GM19463 (cell line): ENCODE results near the gene CTDSPL.

Experiments used
- ATAC-seq: cut with Tn5 transposase; IDR thresholded peaks from one replicate; pipeline ENCODE4 v1.9.1; 2021; ENCODE audit warnings: mild to moderate bottlenecking, moderate library complexity; ENCODE audit not compliant: unreplicated experiment

The CTDSPL gene

DNA sequence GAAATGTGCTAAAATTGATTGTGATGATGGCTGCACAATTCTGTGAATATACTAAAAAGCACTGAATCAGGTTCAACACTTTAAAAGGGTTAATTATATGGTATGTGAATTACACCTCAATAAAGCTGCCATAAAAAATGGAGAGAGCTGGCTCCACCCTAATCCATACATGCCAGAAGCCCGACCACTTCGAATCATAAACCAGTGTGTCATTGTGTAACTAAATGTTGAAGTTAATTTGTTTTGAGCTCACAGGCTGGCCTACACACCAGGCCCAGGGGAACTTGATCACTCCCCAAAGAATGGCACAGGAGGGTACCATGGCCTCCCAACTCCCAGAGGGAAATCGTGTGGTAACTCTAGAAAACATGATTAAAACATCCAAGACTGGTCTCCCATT lies 153.8 kb downstream of the CTDSPL start:
- ATAC-seq: no peak

DNA sequence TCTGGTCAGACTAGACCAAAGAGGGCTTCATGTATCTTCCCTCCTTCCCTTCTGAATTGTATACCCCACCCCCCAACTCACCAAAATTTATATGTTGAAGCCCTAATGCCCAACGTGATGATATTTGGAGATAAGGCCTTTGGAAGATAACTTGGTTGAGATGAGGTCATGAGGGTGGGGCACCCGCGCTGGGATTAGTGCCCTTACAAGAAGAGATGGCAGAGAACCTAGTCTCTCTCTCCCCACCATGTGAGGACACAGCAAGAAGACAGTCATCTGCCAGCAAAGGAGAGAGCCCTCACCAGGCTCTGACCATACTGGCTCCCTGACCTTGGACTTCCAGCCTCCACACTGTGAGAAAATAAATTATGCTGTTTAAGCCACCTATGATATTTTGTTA lies 154.3 kb downstream of the CTDSPL start:
- no peak for ATAC-seq

DNA sequence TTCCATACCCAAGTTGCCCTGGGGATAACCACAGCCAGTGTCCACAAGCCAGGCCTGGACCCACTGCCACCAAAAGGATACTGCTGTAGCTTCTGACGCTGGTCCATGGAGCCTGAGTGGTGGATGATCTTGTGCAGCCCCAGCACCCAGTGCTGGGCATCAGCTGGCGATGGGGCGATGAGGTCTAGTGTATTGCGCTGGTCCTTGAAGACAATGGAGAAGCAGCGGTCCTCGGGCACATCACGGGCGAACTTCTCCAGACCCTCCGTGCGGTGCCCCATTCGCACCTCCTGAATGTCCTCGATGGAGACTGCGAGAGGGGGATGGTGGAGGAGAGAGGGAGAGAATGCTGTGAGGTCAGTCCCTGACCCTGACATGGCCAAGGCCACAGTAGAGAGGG lies 154.7 kb downstream of the CTDSPL start:
- ATAC-seq: no peak

DNA sequence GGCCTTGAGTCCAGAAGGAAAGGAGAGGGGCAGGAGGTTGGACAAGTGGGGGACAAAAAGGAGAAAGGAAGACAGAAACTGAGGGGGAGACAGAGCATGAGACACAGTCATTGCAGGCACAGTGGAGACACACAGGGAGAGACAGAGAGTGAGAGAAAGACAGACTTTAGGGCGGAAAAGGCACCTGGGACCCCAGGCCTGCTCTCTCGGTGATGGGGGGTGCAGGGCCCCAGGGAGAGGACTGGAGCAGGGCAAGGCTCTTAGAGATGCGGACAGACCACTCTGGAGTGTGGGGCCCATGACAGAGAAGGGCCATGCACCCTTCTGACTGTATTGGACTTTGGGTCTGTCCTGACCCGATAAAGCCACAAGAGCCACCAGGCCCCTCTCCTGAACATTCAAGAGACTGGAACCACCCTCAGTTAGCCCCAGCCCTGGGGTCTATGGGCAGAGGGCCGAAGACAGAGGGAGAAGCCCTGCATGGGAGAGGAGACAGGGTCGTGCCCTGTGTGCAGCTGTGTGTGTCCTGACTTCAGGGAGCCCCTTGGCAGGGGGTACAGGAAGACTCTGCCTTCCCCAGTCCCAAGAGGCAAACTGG lies 155.3 kb downstream of the CTDSPL start:
- ATAC-seq: no peak

DNA sequence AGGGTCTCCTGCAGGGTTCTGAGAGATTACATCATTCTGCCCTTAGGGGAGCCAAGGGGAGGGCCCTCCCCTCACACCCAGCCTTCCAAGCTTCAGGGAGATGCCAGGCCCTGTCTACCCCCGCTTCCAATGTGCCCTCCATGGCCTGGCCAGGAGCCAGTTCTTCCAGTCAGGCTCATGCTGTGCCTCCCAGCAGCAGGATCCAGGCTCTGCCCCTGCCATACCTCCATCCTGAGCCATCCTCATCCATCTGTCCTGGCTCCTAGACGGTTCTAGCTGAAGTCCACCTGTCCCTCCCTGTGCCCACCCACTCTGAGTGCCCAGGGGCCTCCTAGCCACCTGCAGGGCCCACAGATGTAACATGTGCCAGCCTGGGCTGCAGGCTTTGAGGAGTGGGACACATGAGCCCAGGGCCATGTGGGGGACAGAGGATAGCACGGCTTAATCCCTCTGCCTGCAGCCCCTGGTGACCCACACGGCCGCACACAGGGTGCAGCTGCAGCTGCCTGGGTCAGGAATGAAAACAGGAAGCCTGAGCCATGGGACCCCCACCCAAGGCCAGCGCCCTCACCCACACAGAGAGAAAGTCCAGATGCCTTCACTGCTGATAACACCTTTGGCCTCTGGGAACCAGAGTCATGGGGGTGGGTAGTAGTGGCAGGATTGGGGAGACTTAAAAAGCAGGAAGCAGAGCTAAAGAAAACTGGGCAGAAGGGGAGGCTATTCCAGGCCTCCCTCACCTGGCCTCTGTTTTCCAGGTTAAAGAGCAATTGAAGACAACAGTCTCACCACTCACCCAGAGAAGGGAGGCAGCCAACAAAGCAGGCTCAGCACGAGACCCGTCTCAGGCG lies 156.0 kb downstream of the CTDSPL start:
- ATAC-seq: no peak

DNA sequence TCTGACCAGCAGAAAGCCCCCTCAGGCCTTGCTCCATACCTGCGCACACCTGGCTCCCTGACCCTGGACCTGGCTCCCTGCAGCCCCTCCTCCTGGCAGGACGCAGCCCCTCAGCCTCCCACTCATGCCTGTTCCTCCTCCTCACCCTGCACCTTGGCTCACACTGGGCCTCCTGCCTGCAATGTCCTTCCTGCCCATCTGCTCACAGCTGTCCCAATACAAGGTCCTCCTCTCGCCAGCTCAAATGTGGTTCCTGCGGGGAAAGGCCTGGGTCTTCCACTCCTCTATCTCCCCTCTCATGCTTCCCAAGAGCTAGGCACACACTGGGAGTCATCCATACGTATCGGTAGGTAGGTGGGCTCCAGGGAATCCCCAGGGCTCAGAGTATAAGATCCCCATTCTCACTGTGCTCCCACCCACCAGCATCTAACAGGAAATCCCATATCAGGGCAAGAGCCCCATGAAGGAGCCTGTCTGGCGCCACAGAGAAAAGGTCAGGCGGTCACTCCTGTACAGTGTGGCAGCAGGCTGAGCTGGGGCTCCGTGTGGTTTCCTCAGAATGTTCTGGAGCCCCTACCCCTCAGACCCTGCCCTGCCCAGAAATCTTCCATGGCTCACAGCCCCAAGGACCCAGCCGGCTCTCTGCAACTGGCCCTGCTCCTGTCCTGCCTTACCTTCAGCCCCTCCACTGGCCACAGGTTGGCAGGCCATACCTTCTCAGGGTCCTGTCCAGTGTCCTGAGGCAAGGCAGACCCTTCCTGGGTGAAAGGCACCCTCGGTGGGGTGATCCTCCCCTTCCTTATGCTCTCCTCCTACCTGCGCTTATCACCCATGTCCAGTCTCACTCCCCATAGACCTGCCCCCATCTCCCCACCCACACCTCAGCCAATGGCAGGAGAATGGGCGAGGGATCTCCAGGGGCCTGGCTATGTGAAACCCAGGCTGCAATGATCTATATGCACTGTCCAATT lies 156.9 kb downstream of the CTDSPL start:
- no peak for ATAC-seq

DNA sequence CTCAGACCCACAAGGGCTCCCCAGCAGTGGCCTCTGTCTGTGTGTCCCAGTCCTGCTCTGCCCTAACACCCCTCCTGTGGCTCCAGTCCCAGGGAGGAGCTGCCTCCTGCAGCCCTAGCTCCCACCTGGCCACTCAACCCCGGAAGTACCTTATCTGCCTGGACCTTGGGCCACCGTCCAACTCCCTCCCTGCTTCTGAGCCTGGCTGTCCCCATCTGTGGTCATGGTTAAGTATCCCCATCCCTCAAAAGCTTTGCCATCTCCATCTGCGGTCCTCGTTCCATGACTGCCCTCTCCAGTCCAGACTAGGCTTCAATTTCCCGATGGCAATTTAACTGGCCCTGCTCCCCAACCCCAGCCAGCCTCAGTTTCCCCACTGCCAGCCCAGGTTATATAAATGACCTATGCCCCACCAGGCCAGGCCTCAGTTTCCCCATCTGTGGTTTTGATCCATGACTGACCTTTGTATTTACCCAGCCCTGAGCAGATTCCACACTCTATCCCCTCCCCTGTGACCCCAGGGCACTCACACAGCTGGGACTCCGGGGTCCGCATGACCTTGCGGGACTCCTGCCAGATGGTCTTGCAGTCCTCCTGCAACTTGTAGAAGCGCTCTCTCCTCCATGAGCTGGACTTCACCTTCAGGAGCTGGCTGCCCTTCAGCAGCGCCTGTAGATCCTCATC lies 158.1 kb downstream of the CTDSPL start:
- no peak for ATAC-seq

DNA sequence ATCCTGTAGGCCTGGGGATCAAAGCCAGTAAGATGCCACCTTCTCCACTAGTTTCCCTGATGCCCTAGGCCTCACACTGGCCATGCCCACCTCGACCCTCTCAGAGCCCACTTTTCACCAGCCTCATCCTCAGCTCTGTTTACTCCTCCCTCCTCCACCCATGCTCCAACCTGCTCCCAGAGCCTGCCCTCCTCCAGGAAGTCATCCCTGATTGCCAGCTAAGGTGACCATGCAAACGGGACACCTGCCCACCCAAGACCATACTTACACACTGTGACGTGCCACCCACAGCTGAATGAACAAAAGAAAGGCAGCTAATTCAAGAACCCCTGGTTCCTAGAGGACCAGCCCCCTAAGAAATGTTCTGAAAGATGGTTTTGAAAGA lies 158.7 kb downstream of the CTDSPL start:
- ATAC-seq: no peak

DNA sequence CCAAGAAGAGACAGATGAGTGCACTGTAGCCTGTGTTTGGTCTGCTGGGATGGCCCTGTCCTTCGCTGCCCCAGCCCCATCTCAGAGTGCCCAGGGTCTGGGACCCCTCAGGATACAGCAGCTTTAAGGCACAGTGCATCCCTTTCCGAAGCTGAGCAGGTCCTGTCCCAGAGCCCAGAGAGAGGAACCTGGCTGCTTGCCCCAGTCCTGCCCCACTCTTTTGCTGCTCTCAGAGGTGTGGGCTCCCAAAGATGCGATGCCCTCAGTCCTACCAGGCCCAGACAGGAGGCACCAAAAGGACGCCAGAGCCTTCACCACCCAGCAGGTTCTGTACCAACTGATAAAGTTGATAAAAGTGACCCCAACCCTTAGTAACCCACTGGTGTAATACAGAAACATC lies 159.5 kb downstream of the CTDSPL start:
- no peak for ATAC-seq

DNA sequence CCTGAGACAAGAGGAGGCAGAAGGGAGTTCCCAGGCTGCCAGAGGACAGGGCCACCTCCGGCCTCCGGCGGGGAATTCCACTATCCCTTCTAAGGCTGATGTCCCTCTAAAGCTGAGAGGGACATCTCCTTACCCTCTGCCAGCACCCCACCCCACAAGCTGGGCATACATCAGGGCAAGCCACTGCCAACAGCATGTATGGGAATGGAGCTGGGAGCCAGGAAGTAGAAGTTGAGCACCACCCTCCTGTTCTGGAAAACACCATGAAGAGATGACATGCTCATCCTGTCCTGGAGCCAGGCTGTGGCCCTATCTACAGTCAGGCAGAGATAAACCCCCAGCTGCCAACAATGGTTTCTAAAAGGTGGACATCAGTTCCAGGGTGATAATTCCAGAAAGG lies 160.6 kb downstream of the CTDSPL start:
- no peak for ATAC-seq

DNA sequence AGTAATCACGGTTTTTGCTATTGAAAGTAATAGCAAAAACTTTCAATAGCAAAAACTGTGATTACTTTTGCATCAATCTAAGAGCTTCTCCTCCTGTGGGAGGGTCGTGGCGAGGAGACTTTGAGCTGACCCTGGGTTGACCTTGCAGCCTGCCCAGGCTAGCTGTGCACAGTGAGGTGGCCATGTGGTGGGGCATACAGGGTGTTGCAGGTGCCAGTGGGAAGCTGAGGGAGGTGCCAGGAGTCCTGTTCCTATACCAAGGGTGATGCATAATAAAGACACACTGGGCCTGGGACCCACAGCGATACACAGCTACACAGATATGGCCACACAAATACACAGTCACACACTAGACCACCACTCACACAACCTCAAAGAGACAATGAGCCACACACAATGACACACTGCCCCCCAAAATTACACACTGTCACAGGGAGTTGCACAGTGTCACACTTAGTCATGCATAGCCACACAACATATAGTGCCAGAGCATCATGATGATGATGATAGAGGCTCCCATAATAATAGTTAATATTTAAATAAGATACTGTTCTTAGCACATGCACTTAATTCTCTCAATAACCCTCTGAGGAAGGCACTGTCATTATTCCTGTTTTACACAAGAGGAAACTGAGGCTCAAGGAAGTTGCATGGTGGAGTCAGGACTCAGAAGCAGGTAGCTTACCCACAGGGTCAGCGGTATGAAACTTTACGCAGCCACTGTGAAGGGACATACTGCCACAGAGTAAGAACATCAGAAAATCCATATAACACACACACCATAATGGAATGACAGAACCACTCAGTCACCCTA lies 161.4 kb downstream of the CTDSPL start:
- ATAC-seq: no peak

DNA sequence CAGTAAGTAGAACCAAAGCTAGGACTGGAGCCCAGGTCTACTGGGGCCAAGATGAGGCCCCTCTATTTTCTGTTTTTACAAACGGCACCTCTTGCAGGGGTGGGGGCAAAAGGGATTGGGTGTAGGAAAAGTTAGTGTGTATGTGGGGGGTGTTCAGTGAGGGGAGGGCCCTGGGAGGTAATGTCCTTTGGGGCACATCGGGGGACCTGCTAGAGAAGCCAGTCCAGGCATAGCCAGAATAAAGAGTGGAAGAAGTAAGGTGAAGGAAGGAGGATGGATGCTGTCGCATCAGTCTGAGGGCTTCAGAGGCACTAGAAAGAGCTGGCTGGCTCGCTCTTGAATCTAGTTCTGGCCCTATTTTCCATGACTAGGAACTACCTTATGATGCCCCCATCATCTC lies 165.2 kb downstream of the CTDSPL start:
- no peak for ATAC-seq

DNA sequence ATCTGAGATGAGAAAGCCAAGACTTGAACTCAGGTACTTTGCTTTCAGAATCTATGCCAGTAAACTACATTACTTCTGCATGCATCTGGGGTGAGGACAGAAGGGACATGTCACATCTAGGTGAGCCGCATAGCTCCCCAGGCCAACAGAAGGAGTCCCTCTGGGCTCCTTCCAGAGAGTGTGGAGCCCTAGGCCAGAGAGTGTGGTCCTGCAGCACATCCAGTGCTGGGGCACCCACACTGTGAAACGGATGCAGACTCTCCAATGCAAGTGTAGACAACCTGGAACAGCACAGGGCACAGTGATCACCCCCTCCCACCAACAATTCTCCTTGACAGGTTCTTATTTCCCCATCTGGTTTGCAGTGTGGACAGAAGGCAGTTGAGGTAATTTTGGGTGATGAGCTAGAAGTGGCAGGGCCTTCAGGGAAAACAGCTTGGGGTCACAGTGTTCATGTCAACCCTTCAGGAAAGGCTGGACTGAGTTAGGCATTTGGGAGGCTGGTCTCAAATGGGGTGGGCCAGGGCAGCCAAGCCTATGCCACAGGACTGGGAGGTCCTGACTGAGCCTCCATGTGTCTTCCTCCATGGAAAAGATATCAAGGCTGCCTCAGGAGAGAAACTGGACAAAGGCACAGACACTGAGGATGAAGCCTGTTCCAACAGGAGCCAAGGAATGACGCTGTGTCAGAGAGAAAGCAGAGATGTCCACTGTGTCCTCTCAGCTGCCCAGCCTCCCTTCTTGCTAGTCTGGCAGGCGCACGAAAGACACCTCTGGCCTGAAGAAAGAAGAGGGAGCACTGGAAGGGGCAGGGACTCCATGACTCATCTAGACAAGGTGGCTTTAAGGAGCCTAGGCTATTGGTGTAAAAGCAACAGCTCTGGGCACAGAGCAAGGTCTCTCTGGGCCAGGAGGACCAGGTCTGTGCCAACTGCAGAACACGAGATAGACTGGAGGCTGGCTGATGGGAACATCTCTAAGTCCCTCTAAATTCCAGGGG lies 166.1 kb downstream of the CTDSPL start:
- no peak for ATAC-seq

DNA sequence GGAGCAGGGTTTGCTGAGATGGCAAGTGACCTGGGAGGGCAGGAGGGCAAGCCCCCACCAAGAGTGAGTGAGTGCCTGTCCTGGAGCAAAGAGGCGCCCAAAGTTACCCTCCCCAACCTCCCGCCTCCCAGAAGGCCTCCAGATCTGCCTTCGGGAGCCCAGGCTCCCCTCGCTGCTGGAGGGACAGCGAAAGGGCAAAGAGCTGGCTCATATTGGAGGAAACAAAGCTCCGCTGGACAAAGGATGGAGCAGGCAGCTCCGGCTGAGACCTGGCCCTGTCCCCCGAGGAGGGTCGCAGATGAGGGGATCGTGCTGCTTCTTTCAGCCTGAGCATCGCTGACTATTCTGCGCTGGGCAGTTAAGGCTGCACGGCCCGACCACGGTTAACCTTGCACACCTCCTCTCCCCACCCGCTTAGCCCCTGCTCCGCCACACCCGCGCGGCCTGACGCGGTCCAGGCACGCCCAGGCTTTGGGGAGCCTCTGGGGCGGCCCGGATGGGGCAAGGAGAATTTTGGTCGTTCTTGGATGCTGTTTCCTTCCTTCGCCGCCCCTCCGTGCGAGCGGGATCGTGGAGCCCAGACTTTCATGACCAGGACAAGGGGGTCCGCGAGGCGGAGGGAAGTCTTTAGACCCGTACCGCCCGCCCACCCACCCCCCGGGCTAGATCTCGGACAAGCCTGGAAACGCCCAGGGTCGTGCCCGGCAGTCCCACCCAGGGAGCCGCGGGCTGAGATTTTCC lies 167.1 kb downstream of the CTDSPL start:
- ATAC-seq: no peak

DNA sequence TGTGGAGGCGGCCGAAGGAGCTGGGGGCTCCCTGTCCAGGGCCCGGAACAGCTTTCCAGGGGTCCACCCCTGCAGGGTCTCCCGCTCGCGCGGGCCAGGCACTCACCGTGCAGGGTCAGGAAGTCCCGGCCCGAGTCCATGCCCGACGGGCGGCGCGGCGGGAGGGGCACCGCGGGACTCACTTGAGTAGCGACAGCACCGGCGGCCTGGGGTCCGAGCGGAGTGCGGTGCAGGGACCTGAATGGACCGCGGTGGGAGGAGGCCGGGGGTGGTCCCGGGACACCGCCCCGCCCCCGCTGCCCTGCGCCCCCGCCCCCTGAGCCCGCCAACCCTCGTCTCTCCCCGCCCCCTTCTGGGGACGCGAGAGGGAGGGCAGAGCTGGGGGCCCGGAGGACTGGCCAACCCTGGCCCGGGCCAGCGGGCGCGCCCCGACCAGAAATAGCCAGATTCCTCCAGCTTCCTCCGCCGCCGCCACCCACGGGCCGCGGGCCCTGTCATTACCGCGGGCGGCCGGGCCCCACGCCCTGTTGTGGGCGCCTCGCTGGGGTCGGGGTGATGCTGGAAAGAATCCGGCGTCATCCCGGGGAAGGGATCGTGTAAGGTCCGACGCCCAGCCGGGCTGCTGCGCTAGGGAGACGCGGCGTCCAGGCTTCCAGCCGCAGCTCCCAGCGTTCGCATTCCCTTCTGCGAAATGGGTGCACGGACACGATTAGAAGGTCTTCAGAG lies 167.9 kb downstream of the CTDSPL start, which contains the start of gene PLCD1:
Gene PLCD1, minus strand, starts transcription at position 243 of the 726 bp plus-strand sequence. Its CDS starts 103 bp downstream, at position 140.
- ATAC-seq: no peak

DNA sequence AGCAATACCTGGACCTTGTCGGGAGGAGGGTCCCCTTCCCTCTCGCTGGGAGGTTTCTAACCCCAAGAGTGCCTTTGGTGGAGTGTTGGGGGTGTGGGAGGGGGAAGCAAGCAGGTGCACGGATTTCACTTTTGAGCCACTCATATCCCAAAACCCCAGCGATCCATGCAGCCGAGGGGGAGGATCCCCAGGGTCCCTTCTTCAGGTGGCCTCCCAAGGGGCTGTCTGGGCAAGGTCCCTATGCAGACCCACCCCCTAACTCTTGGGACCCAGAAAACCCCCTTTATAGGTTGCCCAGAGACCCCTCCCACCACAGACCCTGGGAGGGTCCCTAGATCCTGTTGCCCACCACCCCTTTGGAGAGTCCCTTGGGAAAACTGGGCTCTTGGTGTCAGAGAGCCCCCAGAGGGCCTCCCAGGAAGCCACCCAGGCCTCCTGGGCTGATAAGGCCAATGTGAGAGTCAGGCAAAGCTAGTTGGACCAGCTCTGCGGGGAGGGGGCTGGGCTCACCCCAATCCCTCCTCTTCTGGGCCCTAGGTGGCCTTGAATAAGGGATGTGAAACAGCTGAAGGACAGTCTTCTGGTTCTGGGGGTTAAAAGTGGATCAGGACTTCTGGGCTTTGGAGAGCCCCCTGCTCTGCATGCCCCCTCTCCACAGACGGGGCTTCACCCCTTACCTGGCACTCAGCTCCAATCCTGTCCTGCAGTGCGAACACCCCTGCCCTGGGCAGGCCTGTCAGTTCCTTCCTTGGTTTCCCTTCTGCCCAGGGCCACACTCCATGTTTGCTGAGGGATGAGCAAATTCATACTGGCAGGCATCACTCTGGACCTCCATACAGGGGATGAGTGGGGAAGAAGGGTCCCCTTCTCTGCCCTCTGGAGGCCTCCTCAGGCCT lies 168.7 kb downstream of the CTDSPL start:
- no peak for ATAC-seq
